Skeletal muscle cell (primary cell): Measurements from ENCODE around the gene SERPINA4.
"Not testable (repeated sequence)": the region's sequence is repeated elsewhere in the genome, so short reads cannot be mapped to it uniquely, and the experiment has no call there.

ENCODE experiments used
- DNase-seq: peaks from one replicate; pipeline ENCODE4 v3.0.0-alpha.2; 2010; ENCODE audit warnings: low read depth
- H3K4me3 ChIP-seq: 2 replicates; pipeline ENCODE4 v1.5.1; 2011; ENCODE audit warnings: low read depth, mild to moderate bottlenecking, control low read depth, low read length, moderate library complexity

The SERPINA4 gene

GRCh38 chr14:94608966-94609365 lies 47.7 kb downstream of the SERPINA4 start:
- H3K4me3 ChIP-seq, DNase-seq: not testable (repeated sequence)

DNA sequence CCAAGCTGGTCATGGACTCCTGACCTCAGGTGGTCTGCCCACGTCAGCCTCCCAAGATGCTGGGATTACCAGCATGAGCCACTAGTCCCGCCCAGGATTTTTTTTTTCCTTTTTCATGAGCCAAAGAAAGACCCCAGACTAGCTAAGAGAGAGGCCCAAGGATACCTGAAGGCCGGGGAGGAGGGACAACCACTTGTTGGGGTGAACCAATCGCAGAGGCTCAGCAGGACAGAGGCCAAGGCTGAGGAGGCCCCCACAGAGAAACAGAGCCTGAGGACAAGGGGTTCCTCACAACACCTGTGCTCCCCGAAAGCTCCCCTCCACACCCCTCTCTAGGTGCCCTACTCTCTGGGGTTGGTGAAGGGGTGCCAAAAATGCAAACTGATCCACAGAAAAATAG lies 49.9 kb downstream of the SERPINA4 start:
- no peak overlapping the region for H3K4me3 ChIP-seq
- DNase-seq, result no peak

- no peak within 1 kb of the TSS for H3K4me3 ChIP-seq
- no peak for DNase-seq
Measured at GRCh38 chr14:94612174-94612573, 50.9 kb downstream of the SERPINA4 start, which contains the start of gene SERPINA3. Gene SERPINA3 (plus strand): TSS chr14:94612391. CDS start chr14:94614442, 2,051 bp downstream.

DNA sequence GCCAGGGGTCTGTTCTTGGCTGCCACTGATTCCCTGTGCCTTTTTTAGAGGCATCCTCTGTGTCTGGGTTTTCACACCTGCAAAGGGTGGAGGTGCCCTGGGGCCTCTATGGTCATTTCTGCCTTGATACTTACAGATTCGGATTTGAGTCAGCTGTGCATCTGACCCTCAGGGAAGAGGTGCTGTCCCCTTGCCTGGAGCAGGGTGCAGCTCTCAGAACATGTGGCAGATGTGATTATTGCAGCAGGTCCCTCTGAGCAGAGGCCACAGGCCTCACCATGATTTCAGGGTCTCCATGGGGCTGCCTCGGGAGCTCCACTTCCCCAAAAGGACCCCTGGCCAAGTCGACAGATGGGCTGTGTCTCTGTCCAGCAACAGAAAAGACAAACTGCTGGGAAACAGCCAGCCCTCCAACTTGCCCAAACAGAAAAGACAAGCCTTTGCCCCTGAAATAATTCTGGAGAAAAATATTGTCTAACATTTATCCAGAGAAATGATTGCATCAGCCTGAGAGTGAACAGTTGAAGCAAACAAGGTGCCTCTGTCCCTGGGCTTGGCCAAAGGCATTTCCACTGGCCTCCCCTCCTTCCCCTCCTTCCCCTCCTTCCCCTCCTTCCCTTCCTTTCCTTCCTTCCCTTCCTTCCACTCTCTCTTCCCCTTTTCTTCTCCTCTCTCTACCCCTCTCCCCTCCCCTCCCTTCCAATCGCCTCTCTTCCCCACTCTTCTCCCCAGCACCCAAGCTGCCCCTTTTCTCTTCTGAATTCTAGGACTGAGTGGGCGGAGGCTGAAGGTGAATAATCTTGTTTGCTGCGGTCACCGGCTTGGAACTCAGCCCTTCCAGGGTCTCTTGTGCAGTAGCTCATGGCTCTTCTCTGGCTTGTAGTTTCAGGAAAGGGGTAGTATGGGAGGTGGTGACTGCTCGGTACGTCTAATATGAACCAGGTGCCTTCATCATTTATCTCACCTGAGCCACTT lies 51.6 kb downstream of the SERPINA4 start:
- no peak for DNase-seq
- H3K4me3 ChIP-seq, result no peak overlapping the region

- DNase-seq, result no peak
- H3K4me3 ChIP-seq, result no peak overlapping the region
Measured at GRCh38 chr14:94613720-94614644, 52.7 kb downstream of the SERPINA4 start.

GRCh38 chr14:94614802-94615201 lies 53.6 kb downstream of the SERPINA4 start:
- no peak overlapping the region for H3K4me3 ChIP-seq
- no peak for DNase-seq

- no peak for DNase-seq
- H3K4me3 ChIP-seq, result no peak overlapping the region
Measured at GRCh38 chr14:94615254-94615653, 54.0 kb downstream of the SERPINA4 start.

DNA sequence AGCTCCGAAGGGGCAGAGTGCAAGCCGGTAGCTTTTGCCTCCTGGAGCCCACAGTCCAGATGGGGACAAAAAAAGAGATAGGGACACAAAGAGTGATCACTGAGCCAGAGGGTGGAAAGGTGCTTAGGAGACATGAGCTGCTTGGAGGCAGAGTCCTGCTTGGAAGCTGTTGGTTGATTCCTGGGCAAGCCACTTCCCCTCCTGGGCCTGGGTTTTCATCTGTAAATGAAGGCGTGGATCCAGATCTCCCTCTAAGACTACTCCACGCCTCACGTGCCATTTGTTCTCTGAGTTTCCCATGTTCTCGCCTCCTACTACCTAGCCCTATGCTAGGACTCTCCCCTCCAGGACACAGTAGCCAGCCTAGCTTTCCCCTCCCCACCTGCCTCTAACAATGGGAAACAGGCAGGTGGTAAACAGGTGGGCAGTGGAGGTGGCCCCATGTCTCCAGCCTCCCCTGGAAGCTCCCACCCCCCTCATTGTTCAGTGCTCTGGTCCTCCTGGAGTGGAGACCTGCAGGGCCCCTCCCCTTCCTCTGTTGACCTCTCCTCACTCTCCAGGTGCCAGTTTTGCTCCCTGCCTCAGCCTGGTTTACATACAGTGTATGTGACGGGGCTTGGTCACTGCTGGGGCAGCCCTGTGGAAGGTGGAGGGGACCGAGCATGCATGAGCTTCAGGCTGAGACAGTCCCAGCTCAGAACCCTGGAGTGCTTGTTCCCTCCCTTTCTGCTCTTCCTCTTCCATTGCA lies 54.8 kb downstream of the SERPINA4 start:
- DNase-seq, result no peak
- no peak overlapping the region for H3K4me3 ChIP-seq

DNA sequence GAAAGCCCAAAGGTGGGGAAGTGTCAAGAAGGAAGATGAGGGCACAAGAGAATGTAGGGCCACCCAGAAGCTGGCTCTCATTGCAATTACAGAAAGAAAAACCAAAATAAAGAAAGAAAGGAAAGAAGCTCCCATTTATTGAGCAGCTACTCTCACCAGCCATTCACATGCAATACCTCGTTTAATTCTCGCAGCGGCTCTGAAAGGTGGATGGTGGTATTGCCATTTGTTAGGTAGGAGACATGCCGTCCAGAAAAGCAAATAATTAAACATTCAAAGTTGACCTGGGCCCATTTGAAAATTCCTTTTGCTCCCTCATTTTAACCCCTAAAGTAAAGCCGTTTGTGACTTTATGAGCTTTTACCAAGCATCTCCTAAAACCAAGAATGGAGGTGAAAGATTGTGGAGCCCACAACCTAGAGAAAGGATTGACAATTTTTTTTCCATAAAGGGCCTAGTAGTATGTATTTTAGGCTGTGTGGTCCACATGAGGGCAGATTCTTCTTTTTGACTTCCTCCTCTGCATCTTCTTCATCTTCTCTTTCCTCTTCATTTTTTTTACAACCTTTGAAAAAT lies 56.2 kb downstream of the SERPINA4 start:
- no peak for DNase-seq
- no peak overlapping the region for H3K4me3 ChIP-seq

GRCh38 chr14:94617988-94618822 lies 57.0 kb downstream of the SERPINA4 start:
- DNase-seq, result no peak
- no peak overlapping the region for H3K4me3 ChIP-seq

- no peak for DNase-seq
- no peak overlapping the region for H3K4me3 ChIP-seq
Measured at GRCh38 chr14:94619297-94619696, 58.1 kb downstream of the SERPINA4 start.
